GM19438 (cell line): ENCODE results near the gene PPP1R1C.

Experiments used
- ATAC-seq: cut with Tn5 transposase; IDR thresholded peaks from one replicate; pipeline ENCODE4 v1.9.1; 2021; ENCODE audit warnings: low read depth; ENCODE audit not compliant: unreplicated experiment

Gene PPP1R1C

DNA sequence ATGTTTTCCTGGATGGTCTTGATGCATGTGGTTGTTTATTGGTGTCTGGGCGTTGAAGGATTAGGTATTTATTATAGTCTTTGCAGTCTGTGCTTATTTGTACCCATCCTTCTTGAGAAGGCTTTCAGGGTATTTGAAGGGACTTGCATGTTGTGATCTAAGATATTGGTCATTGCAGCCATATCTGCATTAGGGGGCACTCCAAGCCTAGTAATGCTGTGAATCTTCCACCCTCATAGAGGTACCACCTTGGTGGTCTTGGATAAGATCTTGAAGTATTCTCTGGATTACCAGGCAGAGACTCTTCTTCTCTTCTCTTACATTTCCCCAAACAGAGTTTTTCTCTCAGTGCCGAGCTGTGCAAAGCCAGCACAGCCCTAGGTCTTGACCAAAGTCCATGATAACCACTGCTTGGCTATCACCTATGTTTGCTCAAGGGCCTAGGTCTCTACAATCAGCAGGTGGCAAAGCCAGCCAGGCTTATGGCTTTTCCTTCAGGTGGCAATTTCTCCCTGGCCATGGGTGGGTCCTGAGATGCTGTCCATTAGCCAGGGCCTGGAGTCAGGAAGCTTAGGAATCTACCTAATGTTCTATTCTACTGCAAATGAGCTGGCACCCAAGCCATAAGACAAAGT lies 15.4 kb upstream of the PPP1R1C start:
- ATAC-seq: no peak

DNA sequence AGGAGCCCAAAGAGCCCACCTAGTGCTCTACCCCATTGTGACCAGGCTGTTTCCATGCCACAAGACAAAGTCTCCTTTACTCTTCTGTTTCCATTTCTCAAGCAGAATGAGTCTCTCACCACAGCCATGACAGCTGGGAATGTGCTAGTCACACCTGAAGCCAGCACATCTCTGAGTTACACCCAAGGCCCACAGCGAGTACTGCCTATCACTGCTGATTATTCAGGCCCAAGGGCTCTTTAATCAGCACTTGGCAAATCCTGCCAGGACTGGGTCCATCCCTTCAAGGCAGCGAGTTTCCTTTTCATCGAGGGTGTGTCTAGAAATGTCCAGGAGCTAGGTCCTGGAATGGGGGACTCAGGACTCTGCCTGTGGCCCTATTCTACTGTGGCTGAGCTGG lies 14.6 kb upstream of the PPP1R1C start:
- ATAC-seq: no peak

GRCh38 chr2:181972431-181973170 lies 13.1 kb upstream of the PPP1R1C start:
- ATAC-seq: no peak

DNA sequence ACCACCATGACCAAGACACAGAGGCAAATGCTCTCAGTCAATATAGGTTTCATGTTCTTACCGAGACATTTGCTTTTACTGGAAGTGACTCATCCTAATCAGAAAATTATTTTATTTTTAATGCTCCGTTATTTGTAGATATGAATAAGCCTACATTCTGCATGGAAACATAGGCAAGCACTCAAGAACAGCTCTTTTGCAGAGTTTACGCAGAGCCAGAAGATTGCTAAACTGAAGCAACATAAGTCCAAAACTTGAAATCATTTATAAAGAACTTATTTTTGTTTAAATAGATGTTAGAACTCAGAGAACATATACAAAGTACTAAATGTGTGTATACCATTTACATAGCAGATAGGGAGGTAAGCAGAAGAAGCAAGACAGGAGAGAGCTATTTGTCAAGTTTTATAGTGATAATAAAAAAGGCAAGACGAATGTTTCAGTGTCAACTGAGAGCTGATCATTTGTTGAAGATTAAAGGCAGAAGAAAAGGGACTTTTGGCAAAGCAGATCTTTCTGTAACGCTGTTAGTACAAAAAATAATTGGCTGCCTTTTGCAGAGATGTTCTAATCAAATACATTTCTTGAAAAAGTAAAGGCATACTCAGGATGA lies 12.4 kb upstream of the PPP1R1C start:
- no peak for ATAC-seq

DNA sequence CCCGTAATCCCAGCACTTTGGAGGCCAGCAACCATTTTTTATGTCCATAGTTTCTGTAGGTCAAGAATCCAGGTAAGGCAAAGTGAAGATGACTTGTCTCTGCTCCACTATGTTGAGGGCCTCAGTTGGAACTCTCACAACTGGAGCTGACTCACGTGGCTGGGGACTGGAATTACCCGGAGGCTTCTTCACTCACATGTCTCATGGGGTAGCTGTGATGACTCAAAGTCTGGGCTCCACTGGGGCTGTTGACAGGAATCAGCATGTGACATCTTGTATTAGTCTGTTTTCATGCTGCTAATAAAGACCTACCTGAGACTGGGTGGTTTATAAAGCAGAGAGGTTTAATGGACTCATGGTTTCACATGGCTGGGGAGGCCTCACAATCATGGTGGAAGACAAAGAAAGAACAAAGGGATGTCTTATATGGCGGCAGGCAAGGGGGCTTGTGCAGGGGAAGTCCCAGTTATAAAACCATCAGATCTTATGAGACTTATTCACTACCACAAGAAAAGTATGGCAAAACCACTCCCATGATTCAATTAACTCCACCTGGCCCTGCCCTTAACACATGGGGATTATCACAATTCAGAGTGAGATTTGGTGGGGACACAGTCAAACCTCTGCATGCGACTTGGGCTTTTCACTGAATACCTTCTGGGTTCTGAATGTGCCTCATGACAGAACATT lies 7.8 kb upstream of the PPP1R1C start:
- no peak for ATAC-seq

GRCh38 chr2:181978351-181979150 lies 7.1 kb upstream of the PPP1R1C start:
- ATAC-seq: no peak

DNA sequence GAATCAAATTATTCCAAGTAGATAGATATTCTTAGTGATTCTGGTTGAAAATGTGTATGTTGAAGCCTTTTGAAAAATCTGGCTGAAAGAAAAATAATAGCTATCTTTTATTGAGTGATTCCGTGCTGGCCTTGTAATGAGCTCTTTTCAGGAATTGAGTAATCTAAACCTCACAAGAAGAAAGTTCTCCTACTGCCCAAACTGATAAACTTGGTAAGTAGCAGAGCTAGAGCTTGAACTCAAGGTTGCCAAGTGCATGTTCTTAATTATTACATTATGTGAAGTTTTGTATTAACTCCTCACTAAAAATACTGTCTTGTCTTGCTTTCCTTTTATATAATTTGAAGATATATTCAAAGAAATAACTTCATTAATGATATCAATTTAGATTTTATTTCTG lies 1.6 kb upstream of the PPP1R1C start:
- ATAC-seq: no peak

- ATAC-seq: no peak
Observed at GRCh38 chr2:181984814-181985631, 630 bp upstream of the PPP1R1C start.

DNA sequence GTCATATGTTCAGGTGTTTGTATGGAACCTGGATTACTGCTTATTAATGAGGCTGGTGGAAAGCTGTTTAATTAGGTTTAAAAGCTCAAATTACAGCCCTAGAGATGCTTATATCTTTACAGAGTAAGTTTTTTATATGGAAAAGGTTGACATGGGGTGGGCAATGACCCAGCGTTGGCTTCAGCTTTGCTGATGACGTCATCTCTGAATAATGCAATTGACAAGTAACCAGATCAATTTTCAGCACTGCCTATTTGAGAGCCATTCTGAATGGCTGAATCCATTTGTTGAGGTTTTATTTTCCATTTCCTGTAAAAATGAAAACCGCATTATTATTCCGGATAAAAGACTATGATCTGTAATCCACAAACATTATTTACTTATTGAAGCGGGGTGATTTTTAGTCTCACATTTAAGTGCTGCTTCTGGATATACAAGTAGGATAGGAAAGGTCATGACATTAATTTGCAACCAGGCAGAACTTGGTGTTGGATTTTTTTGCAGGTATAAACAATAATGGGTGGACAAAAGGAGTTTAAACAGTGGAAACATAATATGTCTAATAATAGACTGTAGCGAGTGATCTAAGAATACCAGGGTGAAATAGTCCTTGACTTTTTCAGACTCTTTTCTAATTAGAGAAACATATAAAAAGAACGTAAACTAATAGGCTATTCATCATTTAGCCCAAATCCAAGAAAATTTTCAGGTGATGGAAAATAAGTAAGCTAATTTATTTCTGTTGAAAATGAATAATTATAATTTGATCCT lies 2.7 kb downstream of the PPP1R1C start:
- no peak for ATAC-seq

- ATAC-seq: no peak
Observed at GRCh38 chr2:181989099-181989498, 3.4 kb downstream of the PPP1R1C start.

DNA sequence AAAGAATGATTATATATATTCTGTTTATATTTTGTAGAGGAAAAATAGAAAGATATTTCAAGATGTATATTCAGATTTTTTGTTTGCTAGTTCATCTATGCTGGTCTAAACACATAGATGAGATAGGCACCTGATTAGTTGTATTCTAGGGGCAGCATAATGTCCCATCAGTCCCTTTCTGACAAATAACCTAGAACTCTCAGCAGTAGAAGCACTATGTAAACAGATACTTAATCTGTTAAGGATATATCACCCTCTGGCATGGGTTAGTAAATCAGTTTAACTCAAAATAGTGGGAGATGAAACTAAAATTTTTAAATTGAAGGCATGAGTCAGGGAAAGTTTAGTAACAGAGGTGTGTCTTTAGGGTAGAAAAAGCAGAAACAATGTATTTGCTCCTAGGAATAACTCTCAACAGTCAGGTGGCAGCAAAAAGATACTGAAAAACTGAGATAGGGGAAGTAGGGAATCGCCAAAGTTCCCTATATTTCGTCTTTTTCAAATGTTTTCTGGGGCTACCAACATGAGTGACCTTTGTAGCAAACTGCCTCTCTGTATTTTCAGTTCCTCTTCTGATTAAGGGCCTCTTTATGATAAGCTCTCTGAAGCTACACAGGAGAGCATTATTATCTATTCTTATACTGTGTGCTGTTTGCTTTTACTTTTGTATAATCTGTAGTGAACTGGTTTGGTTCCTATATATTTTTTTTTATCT lies 5.7 kb downstream of the PPP1R1C start:
- ATAC-seq: peak; percentile 93

DNA sequence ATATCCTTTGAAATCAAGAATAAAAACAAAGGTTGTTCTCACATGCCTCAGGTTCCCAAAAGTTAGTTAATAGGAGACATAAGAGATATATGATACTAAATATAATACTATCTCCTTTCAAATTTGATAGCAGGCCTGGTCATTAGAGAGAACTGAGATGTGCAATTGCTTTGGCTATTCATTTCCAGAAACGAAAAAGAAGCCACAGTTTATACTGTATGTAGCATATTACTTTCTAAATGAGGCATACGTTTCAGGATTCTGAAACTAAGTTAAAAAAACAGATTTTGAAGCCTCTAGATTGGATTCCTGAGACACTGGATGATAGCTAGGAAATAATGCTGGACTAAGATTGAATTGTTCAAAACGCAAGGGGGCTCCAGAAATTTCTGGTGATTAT lies 7.1 kb downstream of the PPP1R1C start:
- peak; percentile 84 for ATAC-seq

GRCh38 chr2:181995289-181995688 lies 9.6 kb downstream of the PPP1R1C start:
- ATAC-seq: no peak

GRCh38 chr2:181998041-181998835 lies 12.6 kb downstream of the PPP1R1C start:
- no peak for ATAC-seq

DNA sequence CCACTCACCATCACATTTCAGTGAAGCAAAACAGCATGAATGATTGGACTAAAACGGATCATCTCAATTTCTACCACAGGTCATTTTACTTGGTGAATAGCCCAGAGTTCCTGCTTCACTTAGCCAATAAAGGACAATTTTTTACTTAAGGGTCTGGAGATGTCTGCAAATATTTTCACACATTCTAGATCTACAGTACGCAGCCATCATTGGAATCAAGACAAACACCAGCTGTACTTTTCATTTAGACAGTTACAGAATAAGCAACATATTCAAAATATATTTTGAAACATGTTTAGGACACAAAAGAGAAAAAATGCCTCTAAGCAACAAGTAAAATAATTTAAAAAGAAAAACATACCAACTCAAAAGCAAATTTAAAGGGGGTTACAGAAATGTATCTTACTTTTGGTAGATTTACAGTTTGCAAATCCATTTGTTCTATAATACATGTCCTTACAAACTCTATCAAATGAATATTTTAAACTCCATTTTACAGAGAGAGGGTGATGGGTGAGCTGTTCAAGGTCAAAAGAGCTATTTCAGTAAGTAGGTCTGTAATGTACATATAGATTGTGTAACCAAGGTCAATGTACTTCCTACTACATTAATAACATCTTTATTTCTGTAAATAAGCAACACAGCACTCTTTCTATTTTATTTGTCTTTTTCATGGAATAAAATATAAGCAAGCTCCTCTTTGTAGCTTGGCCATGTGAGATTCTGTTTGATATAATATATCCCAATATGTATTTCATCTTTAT lies 13.4 kb downstream of the PPP1R1C start:
- no peak for ATAC-seq

- ATAC-seq: no peak
Observed at GRCh38 chr2:181999911-182000310, 14.3 kb downstream of the PPP1R1C start.
